ENCODE data around the gene ARHGAP23. TPM values are rescaled to one million over a fixed set of nuclear protein-coding genes. Genes with fewer than 3 reads are reported as not detected.

ARHGAP23 gene
- total and polyA plus RNA-seq, 8 donors: 27.7 to 51.0 (median 39.7) TPM

GRCh38 chr17:38532451-38532850 lies 104.2 kb downstream of the ARHGAP23 start:
- peaks cover 0 to 93% of the 10 kb centered on the region in 2 donors for H3K27me3 ChIP-seq
- H3K4me1 ChIP-seq: no peaks in the 10 kb centered on the region
- H3K36me3 ChIP-seq: no peaks in the 10 kb centered on the region
- H3K27ac ChIP-seq: no peak overlapping the region
- ATAC-seq (no peak), DNase-seq (peak in 1 of 4 donors; percentile 56)
- H3K4me3 ChIP-seq: no peak overlapping the region
- no peak for TF ChIP-seq CTCF (IDR thresholded peaks at IDR 0.05)
- no peaks in the 10 kb centered on the region for H3K9me3 ChIP-seq
- intact Hi-C loops (cut with DNase I): no loop called here

DNA sequence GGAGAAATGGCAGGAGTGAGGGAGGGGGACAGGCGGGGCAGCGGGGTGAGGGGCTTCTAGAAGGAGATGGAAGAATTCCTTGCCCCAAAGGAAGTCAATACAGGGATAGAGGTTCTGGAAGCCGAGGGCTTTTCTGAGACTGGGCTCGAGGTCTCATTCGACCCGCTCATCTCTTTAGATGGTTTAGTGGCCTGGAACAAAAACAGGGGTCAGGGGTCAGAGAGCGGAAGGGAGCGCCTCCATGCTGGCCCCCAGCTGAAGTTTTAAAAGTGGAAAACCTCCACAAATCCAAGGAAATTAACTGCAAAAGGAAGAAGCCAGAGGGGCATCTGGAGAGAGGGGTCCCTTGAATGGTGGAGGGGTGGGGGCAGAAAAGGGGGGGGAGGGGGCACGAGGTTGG lies 105.0 kb downstream of the ARHGAP23 start:
- peak in 1 of 4 donors; percentile 21 for DNase-seq

DNA sequence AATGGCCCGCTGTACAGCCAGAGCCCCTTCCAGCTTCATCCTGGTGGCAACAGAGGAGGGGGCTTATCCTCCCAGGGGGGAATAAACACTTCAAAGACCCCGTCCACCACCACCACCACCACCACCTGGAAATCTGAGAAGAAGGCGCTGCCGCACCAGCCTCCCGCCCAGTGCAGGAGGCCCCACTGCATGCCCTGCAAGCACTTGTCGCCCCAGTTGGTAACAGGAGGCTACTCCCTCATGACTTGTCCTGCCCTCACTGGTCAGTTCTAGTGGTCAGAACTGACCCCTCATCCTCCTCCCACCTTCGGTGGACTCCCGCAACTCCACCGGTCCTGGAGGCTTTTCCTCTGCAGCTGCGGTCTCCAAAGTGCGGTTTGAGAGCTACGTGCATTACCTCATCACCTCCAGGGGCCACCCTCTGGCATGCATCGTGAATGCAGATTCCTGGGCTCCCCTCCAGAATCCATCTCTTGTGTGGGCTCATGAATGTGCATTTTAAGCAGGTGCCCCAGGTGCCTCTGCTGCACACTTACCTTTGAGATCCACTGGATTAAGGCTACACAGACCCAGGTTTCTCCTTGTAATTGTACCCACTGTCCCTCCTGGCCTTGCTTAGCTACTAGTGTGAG lies 105.7 kb downstream of the ARHGAP23 start:
- no peak for DNase-seq
- no peaks in the 10 kb centered on the region for H3K9me3 ChIP-seq
- intact Hi-C loops (cut with DNase I): no loop called here
- TF ChIP-seq CTCF (IDR thresholded peaks at IDR 0.05): no peak
- no peak overlapping the region for H3K4me3 ChIP-seq
- H3K4me1 ChIP-seq: no peaks in the 10 kb centered on the region
- no peak for ATAC-seq
- H3K36me3 ChIP-seq: no peaks in the 10 kb centered on the region
- H3K27me3 ChIP-seq: peaks cover 0 to 89% of the 10 kb centered on the region in 2 donors
- no peak overlapping the region for H3K27ac ChIP-seq

More for the DNA sequence above, 105.0 kb downstream of the ARHGAP23 start:
- Histone ChIP-seq H3K4me1 (no peaks in the 10 kb centered on the region), H3K9me3 (no peaks in the 10 kb centered on the region), H3K27ac (no peak overlapping the region), H3K4me3 (no peak overlapping the region), H3K36me3 (no peaks in the 10 kb centered on the region), H3K27me3 (peaks cover 0 to 93% of the 10 kb centered on the region in 2 donors)
- no peak for TF ChIP-seq CTCF (IDR thresholded peaks at IDR 0.05)
- intact Hi-C loops (cut with DNase I): no loop called here
- no peak for ATAC-seq

DNA sequence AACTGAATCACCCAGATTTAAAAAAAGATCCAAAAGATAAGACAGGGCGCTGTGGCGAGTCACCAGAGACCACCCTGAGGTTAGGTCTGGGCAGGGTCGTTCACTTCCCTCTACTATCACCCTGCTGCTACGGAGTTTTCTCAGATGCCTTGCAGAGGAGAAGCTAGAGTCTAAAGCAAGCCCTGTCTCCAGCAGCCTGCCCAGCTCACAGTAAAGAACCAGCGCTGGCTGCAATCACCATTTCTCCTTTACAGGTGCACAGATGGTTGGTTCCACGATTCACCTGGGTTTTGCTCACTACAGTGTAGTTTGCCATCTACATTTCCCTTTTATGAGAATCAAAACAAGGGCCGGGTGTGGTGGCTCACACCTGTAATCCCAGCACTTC lies 106.2 kb downstream of the ARHGAP23 start:
- H3K27ac ChIP-seq: no peak overlapping the region
- H3K36me3 ChIP-seq: no peaks in the 10 kb centered on the region
- ATAC-seq: no peak
- peaks cover 0 to 88% of the 10 kb centered on the region in 2 donors for H3K27me3 ChIP-seq
- intact Hi-C loops (cut with DNase I): no loop called here
- H3K9me3 ChIP-seq: no peaks in the 10 kb centered on the region
- no peak overlapping the region for H3K4me3 ChIP-seq
- no peak for TF ChIP-seq CTCF (IDR thresholded peaks at IDR 0.05)
- no peaks in the 10 kb centered on the region for H3K4me1 ChIP-seq
- no peak for DNase-seq

DNA sequence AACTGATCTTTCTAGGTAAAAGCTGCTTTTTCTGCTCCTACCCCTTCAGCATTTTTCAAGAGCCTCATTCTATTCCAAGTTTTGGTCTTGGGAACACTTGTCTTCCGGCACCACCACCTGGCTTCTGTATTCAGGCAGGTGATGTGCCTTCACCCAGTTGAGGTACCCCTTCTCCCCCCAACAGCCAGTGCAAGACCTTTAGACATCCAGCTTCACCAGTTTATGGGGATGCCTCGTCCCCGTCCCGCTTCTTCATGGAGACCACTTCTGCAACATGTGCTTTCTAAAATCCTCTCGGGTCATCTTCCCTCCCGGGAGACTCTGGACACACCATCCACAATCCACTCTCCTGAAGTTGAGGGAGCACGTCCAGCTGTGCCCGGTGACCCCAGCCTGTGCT lies 107.6 kb downstream of the ARHGAP23 start:
- ATAC-seq (no peak), DNase-seq (peak in 1 of 4 donors; percentile 16)
- TF ChIP-seq CTCF (IDR thresholded peaks at IDR 0.05): no peak
- Histone ChIP-seq H3K4me1 (no peaks in the 10 kb centered on the region), H3K27ac (no peak overlapping the region), H3K4me3 (no peak overlapping the region), H3K27me3 (peaks cover 0 to 77% of the 10 kb centered on the region in 2 donors), H3K36me3 (no peaks in the 10 kb centered on the region), H3K9me3 (no peaks in the 10 kb centered on the region)
- intact Hi-C loops (cut with DNase I): no loop called here
